Activated CD8-positive, alpha-beta T cell treated with anti-CD3 and anti-CD28 coated beads, Interleukin-2, amount 10 ng/mL, durations not matched to agents 7 days and 5 days (primary cell): Measurements from ENCODE around the gene PCGF1. TPM values are rescaled to one million over a fixed set of nuclear protein-coding genes. Genes with fewer than 3 reads are reported as not detected.

Source experiments
- ATAC-seq: fragments of 150-1000 bp; cut with Tn5 transposase; one replicate; pipeline ENCODE4 v1.10.0; 2021; ENCODE audit warnings: moderate library complexity
- CTCF ChIA-PET: fragments of 350-600 bp; sonication (Branson Sonifier 250); formaldehyde crosslinking; loops from one replicate; lab custom pipeline; 2021; ENCODE audit warnings: antibody characterized with exemption; lab: Charles Lee
- POLR2A ChIA-PET: fragments of 350-600 bp; sonication (Branson Sonifier 250); formaldehyde crosslinking; loops from one replicate; lab custom pipeline; 2021; ENCODE audit warnings: antibody characterized with exemption; lab: Charles Lee
- DNase-seq: peaks from one replicate; pipeline ENCODE4 v3.0.0-alpha.2; 2020
- H3K27ac Mint-ChIP-seq: one replicate; pipeline ENCODE4 v1.8.0; 2021; ENCODE audit warnings: mild to moderate bottlenecking, mixed read lengths
- H3K27me3 Mint-ChIP-seq: one replicate; pipeline ENCODE4 v1.8.0; 2021; ENCODE audit warnings: low read depth, mixed read lengths
- H3K36me3 Mint-ChIP-seq: one replicate; pipeline ENCODE4 v1.8.0; 2021; ENCODE audit warnings: low read depth, mixed read lengths
- H3K4me1 Mint-ChIP-seq: one replicate; pipeline ENCODE4 v1.8.0; 2021; ENCODE audit warnings: low read depth, mixed read lengths
- H3K4me3 Mint-ChIP-seq: one replicate; pipeline ENCODE4 v1.8.0; 2021; ENCODE audit warnings: mild to moderate bottlenecking, mixed read lengths
- H3K9me3 Mint-ChIP-seq: one replicate; pipeline ENCODE4 v1.8.0; 2022; ENCODE audit warnings: mixed read lengths; ENCODE audit not compliant: insufficient read depth
- total RNA-seq, 2 experiments: library from RNA; stranded (reverse); gene quantifications; one replicate each; pipeline ENCODE4 v1.2.3, GENCODE V29; 2021

Gene PCGF1
- total RNA-seq, 2 experiments from 2014 or later, result 20.3 to 28.5 TPM

- POLR2A ChIA-PET, result interaction anchor here (0.6 to 1.8 kb wide), 9 partner anchors 9 to 46 kb away, joined by 3 to 6 read pairs (median 3); partner anchors contain the start of genes AUP1 and WBP1
- ATAC-seq, result no peak
- Mint-ChIP-seq H3K9me3 (no peaks in the 10 kb centered on the region), H3K27ac (peak overlapping the region; percentile 69), H3K27me3 (peaks cover 40% of the 10 kb centered on the region), H3K36me3 (peaks cover 43% of the 10 kb centered on the region), H3K4me1 (peaks cover 72% of the 10 kb centered on the region), H3K4me3 (peak overlapping the region; percentile 79)
- no peak for DNase-seq
- CTCF ChIA-PET, result interaction anchor here (1.0 to 6.4 kb wide), 10 partner anchors 9 to 85 kb away, joined by 3 to 28 read pairs (median 5); partner anchors contain the start of genes AUP1, CCDC142, DQX1 and HTRA2
These were observed 3.7 kb downstream of the PCGF1 start for GRCh38 chr2:74503506-74504475.

DNA sequence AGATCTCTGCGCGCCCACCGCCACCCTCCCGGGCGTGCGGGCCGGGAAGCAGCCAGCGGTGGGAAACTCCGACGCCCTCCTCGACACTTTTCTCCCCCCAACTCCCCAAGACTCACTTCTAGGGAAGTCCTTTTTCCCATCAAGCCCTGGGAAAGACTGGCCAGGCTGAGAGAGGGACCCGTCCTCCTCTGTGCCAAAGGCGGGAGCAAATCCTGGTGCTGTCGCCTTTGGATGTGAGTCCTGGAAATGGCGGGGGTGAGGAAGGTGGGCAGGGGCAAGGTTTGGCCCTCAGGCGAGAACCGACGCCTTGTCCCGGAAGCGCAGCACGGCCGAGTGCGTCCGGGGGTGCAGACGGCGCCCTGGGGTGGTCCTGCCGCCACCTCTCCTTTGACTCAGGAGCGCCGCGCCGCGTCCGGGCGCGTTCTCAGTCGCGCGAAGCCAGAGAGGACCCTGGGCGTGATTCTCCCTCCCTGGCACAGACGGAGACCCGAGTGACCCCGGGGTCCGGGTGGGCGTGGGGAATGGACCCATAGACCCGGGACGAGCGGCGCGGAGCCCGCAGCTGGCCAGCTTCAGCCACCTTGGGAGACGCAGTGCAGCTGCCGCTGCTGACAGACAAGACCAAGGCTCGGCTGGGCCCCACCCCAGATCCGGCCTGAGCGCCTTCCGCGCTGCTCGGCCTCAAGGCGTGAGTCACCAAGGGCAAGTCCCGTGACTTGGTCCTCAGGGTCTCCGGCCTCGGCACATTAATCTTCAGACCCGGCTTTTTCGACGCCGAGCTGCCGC lies 4.6 kb downstream of the PCGF1 start:
- peak overlapping the region; percentile 79 for H3K4me3 Mint-ChIP-seq
- ChIA-PET POLR2A (interaction anchor here (0.5 to 1.8 kb wide), 6 partner anchors 10 to 37 kb away, joined by 3 to 6 read pairs (median 4); partner anchors contain the start of gene AUP1), CTCF (interaction anchor here (1.0 to 6.4 kb wide), 9 partner anchors 8 to 86 kb away, joined by 3 to 28 read pairs (median 5); partner anchors contain the start of genes AUP1, CCDC142, DQX1 and HTRA2)
- peak overlapping the region; percentile 69 for H3K27ac Mint-ChIP-seq
- DNase-seq (peak; percentile 69), ATAC-seq (peak; percentile 29)
- H3K27me3 Mint-ChIP-seq, result peaks cover 39% of the 10 kb centered on the region
- peaks cover 43% of the 10 kb centered on the region for H3K36me3 Mint-ChIP-seq
- H3K9me3 Mint-ChIP-seq, result no peaks in the 10 kb centered on the region
- H3K4me1 Mint-ChIP-seq, result peaks cover 73% of the 10 kb centered on the region

DNA sequence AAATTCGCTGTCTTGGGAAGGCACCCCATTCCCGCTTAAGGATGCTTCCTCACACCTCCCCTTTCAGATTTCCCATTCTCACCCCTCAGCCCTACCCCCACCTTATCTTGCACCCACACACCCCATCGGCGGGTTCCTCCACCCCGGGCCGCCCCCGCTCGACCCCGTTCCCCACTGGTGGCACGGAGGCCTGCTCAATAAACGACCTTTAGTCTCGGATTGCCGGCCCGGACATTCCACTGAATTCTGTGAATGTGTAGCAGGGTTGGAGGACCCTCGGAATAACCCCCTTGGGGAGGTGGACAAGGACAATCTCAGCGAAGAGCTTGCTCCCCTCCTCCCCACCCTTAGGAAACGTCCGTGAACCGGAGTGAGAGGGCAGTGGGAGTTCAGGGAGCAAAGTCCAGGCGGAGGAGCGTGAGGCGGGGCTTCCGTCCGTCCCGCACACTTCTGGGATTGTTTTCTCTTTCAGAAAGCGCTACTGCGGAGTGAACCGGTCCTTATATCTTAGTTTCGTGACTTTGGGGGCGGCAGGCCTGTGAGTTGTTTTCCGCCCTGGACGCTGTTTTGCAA lies 5.3 kb downstream of the PCGF1 start:
- Mint-ChIP-seq H3K27ac (peak overlapping the region; percentile 69), H3K27me3 (peaks cover 41% of the 10 kb centered on the region), H3K36me3 (peaks cover 41% of the 10 kb centered on the region), H3K4me3 (peak overlapping the region; percentile 79), H3K4me1 (peaks cover 74% of the 10 kb centered on the region), H3K9me3 (no peaks in the 10 kb centered on the region)
- ChIA-PET POLR2A (no interaction called here), CTCF (interaction anchor here (3.4 to 6.4 kb wide), 2 partner anchors 29 to 85 kb away, joined by 25 to 28 read pairs; no protein-coding TSS in a partner anchor)
- DNase-seq, result no peak
- no peak for ATAC-seq

DNA sequence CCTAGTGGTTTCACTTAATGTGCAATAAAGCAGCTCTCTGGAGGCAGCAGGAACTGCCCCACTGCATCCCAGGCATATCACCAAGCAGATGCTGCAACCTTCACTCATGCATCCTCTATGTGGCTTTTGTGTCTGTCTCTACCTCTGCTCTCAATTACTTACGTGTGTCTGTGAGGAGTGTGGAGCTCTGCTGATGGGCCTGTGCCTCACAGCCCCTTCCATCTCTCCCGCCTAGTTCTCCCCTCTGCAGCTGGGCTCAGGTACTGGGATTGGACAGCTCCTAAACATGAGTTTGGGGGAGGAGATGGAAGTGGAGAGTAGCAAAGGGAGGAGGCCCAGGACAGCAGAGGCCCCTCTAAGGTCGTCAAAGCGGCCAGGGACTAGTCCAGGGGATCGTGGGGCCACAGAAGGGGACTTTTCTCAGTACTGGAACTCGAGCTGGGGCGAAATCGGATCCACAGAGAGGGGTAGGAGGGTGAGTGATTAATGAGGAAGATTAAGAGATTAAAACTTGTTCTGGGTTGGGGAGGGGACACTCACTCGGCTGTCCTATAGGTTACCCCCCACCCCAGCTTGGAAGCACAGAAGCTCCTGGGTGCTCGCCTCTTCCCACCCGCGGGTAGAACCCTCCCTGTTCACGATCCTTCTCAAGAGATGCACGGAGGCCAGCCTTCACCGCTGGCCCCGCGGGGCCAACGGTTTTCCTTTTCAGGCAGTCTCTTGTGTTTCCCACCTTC lies 6.0 kb downstream of the PCGF1 start:
- peaks cover 68% of the 10 kb centered on the region for H3K4me1 Mint-ChIP-seq
- POLR2A ChIA-PET, result interaction anchor here (1.2 to 1.5 kb wide), 2 partner anchors 8 to 30 kb away, joined by 3 to 6 read pairs; no protein-coding TSS in a partner anchor
- DNase-seq (no peak), ATAC-seq (no peak)
- H3K27me3 Mint-ChIP-seq, result peaks cover 41% of the 10 kb centered on the region
- H3K9me3 Mint-ChIP-seq, result no peaks in the 10 kb centered on the region
- peaks cover 34% of the 10 kb centered on the region for H3K36me3 Mint-ChIP-seq
- H3K27ac Mint-ChIP-seq, result no peak overlapping the region
- peak overlapping the region; percentile 79 for H3K4me3 Mint-ChIP-seq
- CTCF ChIA-PET, result interaction anchor here (1.3 to 6.4 kb wide), 5 partner anchors 15 to 85 kb away, joined by 3 to 28 read pairs (median 18); partner anchors contain the start of genes CCDC142, MRPL53 and TTC31

DNA sequence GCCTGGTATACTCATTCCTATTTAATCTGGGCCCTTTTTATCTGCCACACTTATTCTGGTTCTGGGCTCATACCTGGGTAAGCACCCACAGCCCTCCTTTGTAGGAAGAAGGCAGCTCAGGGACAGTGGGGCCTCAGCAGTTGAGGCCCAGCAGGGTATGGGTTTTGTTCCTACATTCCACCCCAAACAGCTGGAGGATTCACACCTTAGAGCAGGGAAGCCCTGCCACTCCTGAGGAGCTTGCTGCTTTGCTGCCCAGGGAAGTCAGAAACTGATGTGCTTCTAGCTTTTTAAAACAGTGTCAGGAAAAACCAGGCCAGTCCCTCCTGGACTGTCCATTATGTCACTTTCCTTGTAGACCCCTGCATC lies 6.9 kb downstream of the PCGF1 start:
- CTCF ChIA-PET, result interaction anchor here (1.0 to 6.4 kb wide), 7 partner anchors 16 to 86 kb away, joined by 3 to 28 read pairs (median 5); partner anchors contain the start of genes CCDC142, MRPL53 and TTC31

GRCh38 chr2:74499940-74500577 lies 7.4 kb downstream of the PCGF1 start:
- H3K4me3 Mint-ChIP-seq, result no peak overlapping the region
- no peak for ATAC-seq
- peaks cover 41% of the 10 kb centered on the region for H3K27me3 Mint-ChIP-seq
- H3K4me1 Mint-ChIP-seq, result peaks cover 57% of the 10 kb centered on the region
- POLR2A ChIA-PET, result interaction anchor here (0.6 to 1.5 kb wide), 4 partner anchors 28 to 82 kb away, joined by 3 to 6 read pairs (median 4); partner anchors contain the start of genes AUP1, HTRA2 and MRPL53
- no peak overlapping the region for H3K27ac Mint-ChIP-seq
- CTCF ChIA-PET, result interaction anchor here (1.0 to 6.4 kb wide), 7 partner anchors 16 to 87 kb away, joined by 3 to 28 read pairs (median 5); partner anchors contain the start of genes CCDC142, MRPL53 and TTC31
- H3K36me3 Mint-ChIP-seq, result peaks cover 24% of the 10 kb centered on the region
- H3K9me3 Mint-ChIP-seq, result no peaks in the 10 kb centered on the region
- no peak for DNase-seq

More for the DNA sequence above, 6.9 kb downstream of the PCGF1 start:
- POLR2A ChIA-PET, result interaction anchor here (0.6 to 1.5 kb wide), 5 partner anchors 9 to 82 kb away, joined by 3 to 6 read pairs (median 3); partner anchors contain the start of gene MRPL53
- peaks cover 62% of the 10 kb centered on the region for H3K4me1 Mint-ChIP-seq
- no peak overlapping the region for H3K27ac Mint-ChIP-seq
- H3K27me3 Mint-ChIP-seq, result peaks cover 41% of the 10 kb centered on the region
- peaks cover 29% of the 10 kb centered on the region for H3K36me3 Mint-ChIP-seq
- H3K9me3 Mint-ChIP-seq, result no peaks in the 10 kb centered on the region
- no peak overlapping the region for H3K4me3 Mint-ChIP-seq
- DNase-seq, result no peak
- ATAC-seq, result no peak

DNA sequence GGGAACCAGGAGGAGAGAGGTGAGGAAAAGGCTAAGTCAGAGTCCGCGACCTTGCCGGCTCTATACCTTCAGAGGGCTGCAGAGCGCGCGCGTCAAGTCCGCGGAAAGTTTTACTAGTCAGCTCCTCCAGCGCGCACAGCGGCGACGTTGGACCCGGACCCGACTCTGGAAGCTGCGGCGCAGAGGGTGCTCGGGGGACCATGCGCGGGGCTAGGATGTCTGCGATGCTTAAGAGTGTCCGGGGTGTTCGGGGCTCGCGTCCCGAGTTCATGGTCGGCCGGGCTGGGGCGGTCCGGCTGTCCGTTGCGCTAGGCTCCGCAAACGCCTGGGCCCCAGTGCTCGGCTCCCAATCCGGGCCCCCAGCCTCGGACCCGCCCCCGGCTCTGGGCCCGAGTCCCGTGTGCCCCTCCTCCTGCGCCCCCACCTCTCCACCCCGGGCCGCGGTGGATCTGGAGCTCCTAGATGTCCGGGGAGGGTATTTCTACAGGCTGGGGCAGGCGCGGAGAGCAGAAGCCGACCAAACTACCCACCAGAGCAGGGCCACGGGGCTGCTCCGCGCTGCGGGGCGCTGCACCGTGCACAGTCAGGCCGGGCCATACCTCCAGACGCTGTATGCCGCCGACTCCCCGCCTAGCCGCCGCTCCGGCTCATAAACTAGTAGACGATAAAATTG lies 8.1 kb downstream of the PCGF1 start, which contains the start of gene LBX2:
Gene LBX2, minus strand, starts transcription at position 337 of the 673 bp plus-strand sequence. Its CDS starts 66 bp downstream, at position 271.
- Mint-ChIP-seq H3K4me1 (peaks cover 51% of the 10 kb centered on the region), H3K4me3 (peak within 1 kb of the TSS; percentile 80), H3K27me3 (peaks cover 41% of the 10 kb centered on the region), H3K9me3 (no peaks in the 10 kb centered on the region), H3K36me3 (peaks cover 18% of the 10 kb centered on the region), H3K27ac (peak within 1 kb of the TSS; percentile 83)
- ChIA-PET POLR2A (interaction anchor here (1.0 to 1.5 kb wide), 6 partner anchors 9 to 32 kb away, joined by 3 to 6 read pairs (median 4); partner anchors contain the start of genes AUP1, HTRA2 and MRPL53), CTCF (interaction anchor here (0.7 to 6.4 kb wide), 9 partner anchors 8 to 88 kb away, joined by 3 to 28 read pairs (median 5); partner anchors contain the start of genes AUP1, CCDC142, MRPL53 and PCGF1)
- peak; percentile 47 for DNase-seq
- peak; percentile 34 for ATAC-seq

GRCh38 chr2:74498500-74499266 lies 8.8 kb downstream of the PCGF1 start:
- POLR2A ChIA-PET, result interaction anchor here (1.0 to 1.5 kb wide), 7 partner anchors 10 to 77 kb away, joined by 4 to 6 read pairs (median 4); partner anchors contain the start of genes AUP1, CCDC142, HTRA2 and MRPL53
- Mint-ChIP-seq H3K27ac (peak overlapping the region; percentile 83), H3K4me1 (peaks cover 45% of the 10 kb centered on the region), H3K27me3 (peaks cover 41% of the 10 kb centered on the region), H3K4me3 (peak overlapping the region; percentile 80), H3K36me3 (peaks cover 21% of the 10 kb centered on the region), H3K9me3 (no peaks in the 10 kb centered on the region)
- peak; percentile 49 for DNase-seq
- peak; percentile 37 for ATAC-seq
- CTCF ChIA-PET, result interaction anchor here (0.7 to 6.4 kb wide), 8 partner anchors 9 to 88 kb away, joined by 3 to 28 read pairs (median 4); partner anchors contain the start of genes AUP1, CCDC142, PCGF1 and TTC31
